ENCODE results near the gene ZNF587.

Gene ZNF587

DNA sequence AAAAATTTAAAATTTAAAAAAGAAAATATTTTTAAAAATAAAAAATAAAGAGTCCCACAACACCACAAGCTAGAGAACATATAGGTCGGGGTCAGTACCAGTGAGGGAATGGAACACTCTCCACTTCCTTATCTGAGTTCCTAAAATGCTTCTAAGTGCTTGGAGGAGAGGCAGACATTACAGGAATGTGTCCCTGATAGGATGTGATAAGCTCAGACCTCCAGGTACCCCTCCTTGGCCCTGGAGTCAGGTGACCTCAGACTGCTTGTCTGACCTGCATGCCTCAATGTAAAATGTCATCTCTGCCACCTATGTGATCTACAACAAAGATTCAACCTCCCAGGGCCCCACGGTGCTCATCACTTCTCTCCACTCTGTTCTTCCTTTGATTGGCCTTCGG, 36.4 kb downstream of the ZNF587 start:
- H3K36me3 ChIP-seq (ENCODE audit: insufficient read depth, low read length), result peaks cover 63% of the 10 kb centered on the region
- peaks cover 3% of the 10 kb centered on the region; the same call in 1 of the 2 replicates for H3K9me3 ChIP-seq (ENCODE audit: low read length)
- no peaks in the 10 kb centered on the region for H3K9me2 ChIP-seq (ENCODE audit: low read depth, low read length)
- H4K20me1 ChIP-seq (ENCODE audit: insufficient read depth, low read length), result no peaks in the 10 kb centered on the region
- H3K27ac ChIP-seq (ENCODE audit: low read depth, low read length, poor library complexity, severe bottlenecking), result no peak overlapping the region
- H3K4me1 ChIP-seq (ENCODE audit: insufficient read depth, low read length, severe bottlenecking), result peaks cover 17% of the 10 kb centered on the region
- H3K4me3 ChIP-seq (ENCODE audit: low read depth, low read length, poor library complexity, severe bottlenecking), result no peak overlapping the region
- no peak overlapping the region for H3K9ac ChIP-seq (ENCODE audit: low read length)
- no peak overlapping the region for H2AFZ ChIP-seq (ENCODE audit: low read length)
- no peaks in the 10 kb centered on the region for H3F3A ChIP-seq (ENCODE audit: insufficient read depth, low read length)
- no peak overlapping the region for H3K4me2 ChIP-seq (ENCODE audit: low read length)
- TF ChIP-seq CTCF (IDR thresholded peaks at IDR 0.05; ENCODE audit: low read length), result no peak
- TF ChIP-seq EZH2 (IDR thresholded peaks at IDR 0.05; ENCODE audit: borderline replicate concordance, low read length), result no peak
- H3K27me3 ChIP-seq (ENCODE audit: insufficient read depth, low read length), result no peaks in the 10 kb centered on the region
- peaks cover 29% of the 10 kb centered on the region for H3K79me2 ChIP-seq (ENCODE audit: insufficient read depth, low read length)

- H3F3A ChIP-seq (ENCODE audit: insufficient read depth, low read length), result no peaks in the 10 kb centered on the region
- peaks cover 29% of the 10 kb centered on the region for H3K79me2 ChIP-seq (ENCODE audit: insufficient read depth, low read length)
- H2AFZ ChIP-seq (ENCODE audit: low read length), result no peak overlapping the region
- H3K27ac ChIP-seq (ENCODE audit: low read depth, low read length, poor library complexity, severe bottlenecking), result no peak overlapping the region
- H3K27me3 ChIP-seq (ENCODE audit: insufficient read depth, low read length), result no peaks in the 10 kb centered on the region
- H3K4me3 ChIP-seq (ENCODE audit: low read depth, low read length, poor library complexity, severe bottlenecking), result peak overlapping the region; percentile 95
- no peak overlapping the region for H3K9ac ChIP-seq (ENCODE audit: low read length)
- no peaks in the 10 kb centered on the region for H3K9me2 ChIP-seq (ENCODE audit: low read depth, low read length)
- H3K4me1 ChIP-seq (ENCODE audit: insufficient read depth, low read length, severe bottlenecking), result peaks cover 17% of the 10 kb centered on the region
- H3K9me3 ChIP-seq (ENCODE audit: low read length), result peaks cover 3% of the 10 kb centered on the region; the same call in 1 of the 2 replicates
- no peaks in the 10 kb centered on the region for H4K20me1 ChIP-seq (ENCODE audit: insufficient read depth, low read length)
- peaks cover 62% of the 10 kb centered on the region for H3K36me3 ChIP-seq (ENCODE audit: insufficient read depth, low read length)
- no peak for TF ChIP-seq CTCF (IDR thresholded peaks at IDR 0.05; ENCODE audit: low read length)
- TF ChIP-seq EZH2 (IDR thresholded peaks at IDR 0.05; ENCODE audit: borderline replicate concordance, low read length), result no peak
- H3K4me2 ChIP-seq (ENCODE audit: low read length), result peak overlapping the region; percentile 77
These were observed 37.7 kb downstream of the ZNF587 start for GRCh38 chr19:57887195-57887941.

GRCh38 chr19:57888107-57888559, 38.5 kb downstream of the ZNF587 start:
- Histone ChIP-seq H3K27ac (ENCODE audit: low read depth, low read length, poor library complexity, severe bottlenecking) (peak overlapping the region; percentile 17), H3K9me2 (ENCODE audit: low read depth, low read length) (no peaks in the 10 kb centered on the region), H2AFZ (ENCODE audit: low read length) (no peak overlapping the region), H3K4me2 (ENCODE audit: low read length) (peak overlapping the region; percentile 77), H4K20me1 (ENCODE audit: insufficient read depth, low read length) (no peaks in the 10 kb centered on the region), H3K9ac (ENCODE audit: low read length) (peak overlapping the region; percentile 83), H3F3A (ENCODE audit: insufficient read depth, low read length) (no peaks in the 10 kb centered on the region), H3K4me3 (ENCODE audit: low read depth, low read length, poor library complexity, severe bottlenecking) (peak overlapping the region; percentile 95), H3K36me3 (ENCODE audit: insufficient read depth, low read length) (peaks cover 54% of the 10 kb centered on the region), H3K27me3 (ENCODE audit: insufficient read depth, low read length) (no peaks in the 10 kb centered on the region), H3K9me3 (ENCODE audit: low read length) (peaks cover 3% of the 10 kb centered on the region; the same call in 1 of the 2 replicates), H3K4me1 (ENCODE audit: insufficient read depth, low read length, severe bottlenecking) (peaks cover 17% of the 10 kb centered on the region), H3K79me2 (ENCODE audit: insufficient read depth, low read length) (peaks cover 29% of the 10 kb centered on the region)
- no peak for TF ChIP-seq CTCF (IDR thresholded peaks at IDR 0.05; ENCODE audit: low read length)
- no peak for TF ChIP-seq EZH2 (IDR thresholded peaks at IDR 0.05; ENCODE audit: borderline replicate concordance, low read length)
